ENCODE results near the gene ELOA.
"Not testable (repeated sequence)": the region's sequence is repeated elsewhere in the genome, so short reads cannot be mapped to it uniquely, and the experiment has no call there.

The ELOA gene

GRCh38 chr1:23741609-23742008, 1.7 kb upstream of the ELOA start:
- no peak for DNase-seq

- no peak for DNase-seq
Measured at GRCh38 chr1:23742670-23743286, 493 bp upstream of the ELOA start.

GRCh38 chr1:23745515-23745914, 2.2 kb downstream of the ELOA start:
- DNase-seq: no peak

- DNase-seq: no peak
Measured at GRCh38 chr1:23748016-23748415, 4.7 kb downstream of the ELOA start.

GRCh38 chr1:23751050-23751814, 8.0 kb downstream of the ELOA start:
- DNase-seq: peak; percentile 40

- DNase-seq: no peak
Measured at GRCh38 chr1:23751815-23752200, 8.5 kb downstream of the ELOA start.

- no peak for DNase-seq
Measured at GRCh38 chr1:23752909-23753308, 9.6 kb downstream of the ELOA start.

GRCh38 chr1:23756676-23757075, 13.4 kb downstream of the ELOA start:
- no peak for DNase-seq

- DNase-seq: no peak
Measured at GRCh38 chr1:23757812-23758211, 14.5 kb downstream of the ELOA start.

GRCh38 chr1:23759277-23759676, 16.0 kb downstream of the ELOA start:
- no peak for DNase-seq

- DNase-seq: no peak
Measured at GRCh38 chr1:23763041-23763577, 19.8 kb downstream of the ELOA start.

- no peak for DNase-seq
Measured at GRCh38 chr1:23768733-23769132, 25.5 kb downstream of the ELOA start.

- DNase-seq: peak; percentile 77
Measured at GRCh38 chr1:23772049-23772853, 29.0 kb downstream of the ELOA start.

- DNase-seq: no peak
Measured at GRCh38 chr1:23772854-23773242, 29.6 kb downstream of the ELOA start.

GRCh38 chr1:23774174-23774880, 31.1 kb downstream of the ELOA start:
- no peak for DNase-seq

- DNase-seq: no peak
Measured at GRCh38 chr1:23776217-23776616, 32.9 kb downstream of the ELOA start.

GRCh38 chr1:23777979-23778814, 34.9 kb downstream of the ELOA start, which contains the start of gene PITHD1:
TSS of gene PITHD1 (plus strand) at chr1:23778418. CDS start at chr1:23778516, 98 bp downstream.
- peak; percentile 85 for DNase-seq

- no peak for DNase-seq
Measured at GRCh38 chr1:23779826-23780371, 36.6 kb downstream of the ELOA start.

GRCh38 chr1:23783141-23783540, 39.9 kb downstream of the ELOA start:
- DNase-seq: not testable (repeated sequence)

GRCh38 chr1:23784846-23785245, 41.6 kb downstream of the ELOA start:
- no peak for DNase-seq

GRCh38 chr1:23787701-23788100, 44.4 kb downstream of the ELOA start:
- no peak for DNase-seq

GRCh38 chr1:23788695-23789094, 45.4 kb downstream of the ELOA start:
- DNase-seq: no peak

Data from CD4-positive, alpha-beta T cell treated with Interferon gamma for 1 hour (primary cell).